Gastroesophageal sphincter (tissue), 4 donors: ENCODE measurements around the gene BASP1. TPM values are rescaled to one million over a fixed set of nuclear protein-coding genes. Genes with fewer than 3 reads are reported as not detected.

ENCODE experiments used
- ATAC-seq: fragments of 150-250 bp; one replicate; pipeline ENCODE4 v1.9.1; 2016; ENCODE audit warnings: mild to moderate bottlenecking, moderate library complexity
- H3K27ac ChIP-seq, 4 donors: fragments of 200-600 bp; sonication (generic) in 3 of 4; 1 replicate in 3 of 4; 2 replicates in 1 of 4; pipeline ENCODE4 v1.5.1; 2016 to 2019
- H3K27me3 ChIP-seq: fragments of 200-600 bp; sonication (generic); one replicate; pipeline ENCODE4 v1.5.1; 2019
- H3K36me3 ChIP-seq, 2 donors: fragments of 200-600 bp; sonication (generic); one replicate each; pipeline ENCODE4 v1.5.1; 2019; ENCODE audit warnings: control low read depth in 1 of 2
- H3K4me1 ChIP-seq, 3 donors: fragments of 200-600 bp; sonication (generic); 1 replicate in 2 of 3; 2 replicates in 1 of 3; pipeline ENCODE4 v1.5.1; 2016 to 2019; ENCODE audit warnings: control low read depth in 2 of 3
- H3K4me3 ChIP-seq, 2 donors: fragments of 200-600 bp; sonication (generic); one replicate each; pipeline ENCODE4 v1.5.1; 2019; ENCODE audit warnings: mild to moderate bottlenecking in 1 of 2, moderate library complexity in 1 of 2
- H3K9me3 ChIP-seq, 3 donors: fragments of 200-600 bp; sonication (generic); one replicate each; pipeline ENCODE4 v1.5.1; 2017 to 2019; ENCODE audit warnings: control low read depth in 2 of 3
- EP300 ChIP-seq: sonication (generic); formaldehyde crosslinking; IDR thresholded peaks from one replicate; pipeline ENCODE4 v1.6.1; 2017; ENCODE audit warnings: antibody characterized with exemption, mild to moderate bottlenecking
- POLR2A ChIP-seq, 2 donors: fragments of 450-650 bp; IDR thresholded peaks; one replicate each; pipeline ENCODE4 v1.6.1; 2017; ENCODE audit warnings: antibody characterized with exemption in 2 of 2, mild to moderate bottlenecking in 2 of 2, moderate library complexity in 1 of 2
- POLR2AphosphoS5 ChIP-seq: sonication (generic); formaldehyde crosslinking; IDR thresholded peaks from one replicate; pipeline ENCODE4 v1.6.1; 2017; ENCODE audit warnings: antibody characterized with exemption
- WGBS, 2 donors: methylation state at CpG; one replicate each; pipeline ENCODE4 v1.1.5; 2018; ENCODE audit warnings: low coverage in 1 of 2; 5-methylcytosine and 5-hydroxymethylcytosine counted together
- small RNA-seq, 4 donors: library from RNA; depleted of rRNA; stranded (forward); fragments of <200 nt; gene quantifications; one replicate each; pipeline ENCODE3, GENCODE V24; 2016
- total RNA-seq, 4 donors: library from RNA; depleted of rRNA; stranded (reverse); fragments of >200 nt; gene quantifications; one replicate each; pipeline ENCODE4 v1.1.0, GENCODE V29; 2016
- TF ChIP-seq, protein P1 (sequence below), 4 experiments: fragments of 200-600 bp in 2 of 4; fragments of 450-650 bp in 2 of 4; sonication (generic) in 1 of 4; IDR thresholded peaks; one replicate each; pipeline ENCODE4 v1.5.1; 2017 to 2019; ENCODE audit warnings: antibody characterized with exemption in 4 of 4, mild to moderate bottlenecking in 2 of 4, moderate library complexity in 2 of 4

Gene BASP1
- total RNA-seq, 4 donors from 2014 or later = 0.31 to 12.9 (median 5.5) TPM

GRCh38 chr5:17325770-17326599 lies 108.6 kb downstream of the BASP1 start:
- TF ChIP-seq, protein P1, sequence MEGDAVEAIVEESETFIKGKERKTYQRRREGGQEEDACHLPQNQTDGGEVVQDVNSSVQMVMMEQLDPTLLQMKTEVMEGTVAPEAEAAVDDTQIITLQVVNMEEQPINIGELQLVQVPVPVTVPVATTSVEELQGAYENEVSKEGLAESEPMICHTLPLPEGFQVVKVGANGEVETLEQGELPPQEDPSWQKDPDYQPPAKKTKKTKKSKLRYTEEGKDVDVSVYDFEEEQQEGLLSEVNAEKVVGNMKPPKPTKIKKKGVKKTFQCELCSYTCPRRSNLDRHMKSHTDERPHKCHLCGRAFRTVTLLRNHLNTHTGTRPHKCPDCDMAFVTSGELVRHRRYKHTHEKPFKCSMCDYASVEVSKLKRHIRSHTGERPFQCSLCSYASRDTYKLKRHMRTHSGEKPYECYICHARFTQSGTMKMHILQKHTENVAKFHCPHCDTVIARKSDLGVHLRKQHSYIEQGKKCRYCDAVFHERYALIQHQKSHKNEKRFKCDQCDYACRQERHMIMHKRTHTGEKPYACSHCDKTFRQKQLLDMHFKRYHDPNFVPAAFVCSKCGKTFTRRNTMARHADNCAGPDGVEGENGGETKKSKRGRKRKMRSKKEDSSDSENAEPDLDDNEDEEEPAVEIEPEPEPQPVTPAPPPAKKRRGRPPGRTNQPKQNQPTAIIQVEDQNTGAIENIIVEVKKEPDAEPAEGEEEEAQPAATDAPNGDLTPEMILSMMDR (IDR thresholded peaks at IDR 0.05) = no peak
- TF ChIP-seq EP300 (no peak), POLR2AphosphoS5 (no peak), POLR2A (IDR thresholded peaks at IDR 0.05) (no peak)
- Histone ChIP-seq H3K36me3 (no peaks in the 10 kb centered on the region), H3K4me3 (no peak overlapping the region), H3K27me3 (no peaks in the 10 kb centered on the region), H3K9me3 (no peaks in the 10 kb centered on the region), H3K27ac (no peak overlapping the region), H3K4me1 (no peaks in the 10 kb centered on the region)
- WGBS, 2 donors = 71 to 83% methylated on average over 3 of the region's 3 CpGs
- ATAC-seq = no peak

Small RNA genes lying within 50 kb of the gene (small RNA-seq; reads per million reads assigned to genes)
- gene RNU6-1003P = 0 reads per million in 4 donors
